ENCODE measurements around the gene PEX26.

Gene PEX26

GRCh38 chr22:18090286-18090685, 12.5 kb downstream of the PEX26 start:
- no peaks in the 10 kb centered on the region for H3K9me3 ChIP-seq (ENCODE audit: control insufficient read depth, low read length)
- H3K27me3 ChIP-seq (ENCODE audit: control insufficient read depth in 1 of 2, insufficient read depth in 1 of 2, low read length in 2 of 2) = no peaks in the 10 kb centered on the region
- H3K4me3 ChIP-seq (ENCODE audit: insufficient read depth in 1 of 2, low read depth in 1 of 2, low read length in 2 of 2) = no peak overlapping the region
- no peak overlapping the region for H2BK15ac ChIP-seq (ENCODE audit: low read depth, poor library complexity, severe bottlenecking)
- H3K79me1 ChIP-seq (replicated peaks; ENCODE audit: low read length, poor library complexity, severe bottlenecking) = peaks cover 19% of the 10 kb centered on the region
- H4K8ac ChIP-seq (ENCODE audit: low read length) = no peak overlapping the region
- no peak overlapping the region for H3K18ac ChIP-seq (ENCODE audit: low read depth in 1 of 2, low read length in 2 of 2)
- no peak for DNase-seq
- H2BK5ac ChIP-seq (ENCODE audit: low read depth, low read length, poor library complexity, severe bottlenecking) = no peak overlapping the region
- H3K4ac ChIP-seq (ENCODE audit: low read depth in 1 of 2, low read length in 2 of 2) = no peak overlapping the region
- peaks cover 12% of the 10 kb centered on the region for H3K4me1 ChIP-seq (ENCODE audit: control insufficient read depth, insufficient read depth, low read depth, low read length)
- no peak overlapping the region for H2BK12ac ChIP-seq (ENCODE audit: low read length in 2 of 2)
- no peak overlapping the region for H3K23ac ChIP-seq (ENCODE audit: low read length in 2 of 2)
- H2AK5ac ChIP-seq (ENCODE audit: low read length, severe bottlenecking) = no peak overlapping the region
- H3K9ac ChIP-seq (ENCODE audit: low read length) = no peak overlapping the region
- H3K36me3 ChIP-seq (ENCODE audit: control insufficient read depth in 1 of 2, insufficient read depth in 2 of 2, low read depth in 1 of 2, low read length in 2 of 2) = peaks cover 40 to 57% of the 10 kb centered on the region in 2 experiments
- no peak overlapping the region for H3K4me2 ChIP-seq (ENCODE audit: low read length, poor library complexity, severe bottlenecking)
- no peak overlapping the region for H3K27ac ChIP-seq (ENCODE audit: low read length, poor library complexity, severe bottlenecking)
- H3K14ac ChIP-seq (ENCODE audit: low read length in 2 of 2) = no peak overlapping the region
- no peak overlapping the region for H2BK120ac ChIP-seq (ENCODE audit: low read depth, low read length)
- no peak overlapping the region for H2AFZ ChIP-seq (ENCODE audit: low read depth, low read length)
- WGBS = 97% methylated on average over 8 of the region's 8 CpGs
- no peak overlapping the region for H4K91ac ChIP-seq (ENCODE audit: low read length)

- Histone ChIP-seq H3K9me3 (ENCODE audit: control insufficient read depth, low read length) (no peaks in the 10 kb centered on the region), H4K91ac (ENCODE audit: low read length) (no peak overlapping the region), H3K4me3 (ENCODE audit: insufficient read depth in 1 of 2, low read depth in 1 of 2, low read length in 2 of 2) (peak overlapping the region in 1 of 2 experiments; percentile 73), H3K27me3 (ENCODE audit: control insufficient read depth in 1 of 2, insufficient read depth in 1 of 2, low read length in 2 of 2) (no peaks in the 10 kb centered on the region), H3K4me2 (ENCODE audit: low read length, poor library complexity, severe bottlenecking) (no peak overlapping the region), H2BK5ac (ENCODE audit: low read depth, low read length, poor library complexity, severe bottlenecking) (no peak overlapping the region), H3K18ac (ENCODE audit: low read depth in 1 of 2, low read length in 2 of 2) (no peak overlapping the region), H3K14ac (ENCODE audit: low read length in 2 of 2) (no peak overlapping the region), H3K79me1 (replicated peaks; ENCODE audit: low read length, poor library complexity, severe bottlenecking) (peaks cover 18% of the 10 kb centered on the region), H2AK5ac (ENCODE audit: low read length, severe bottlenecking) (no peak overlapping the region), H3K36me3 (ENCODE audit: control insufficient read depth in 1 of 2, insufficient read depth in 2 of 2, low read depth in 1 of 2, low read length in 2 of 2) (peaks cover 38 to 52% of the 10 kb centered on the region in 2 experiments), H3K27ac (ENCODE audit: low read length, poor library complexity, severe bottlenecking) (no peak overlapping the region), H3K9ac (ENCODE audit: low read length) (peak overlapping the region; percentile 90), H2BK12ac (ENCODE audit: low read length in 2 of 2) (no peak overlapping the region), H2BK120ac (ENCODE audit: low read depth, low read length) (no peak overlapping the region), H2BK15ac (ENCODE audit: low read depth, poor library complexity, severe bottlenecking) (no peak overlapping the region), H3K23ac (ENCODE audit: low read length in 2 of 2) (no peak overlapping the region), H3K4me1 (ENCODE audit: control insufficient read depth, insufficient read depth, low read depth, low read length) (peaks cover 12% of the 10 kb centered on the region), H3K4ac (ENCODE audit: low read depth in 1 of 2, low read length in 2 of 2) (no peak overlapping the region), H4K8ac (ENCODE audit: low read length) (no peak overlapping the region), H2AFZ (ENCODE audit: low read depth, low read length) (no peak overlapping the region)
- no peak for DNase-seq
- WGBS = 83% methylated on average over 7 of the region's 7 CpGs
Measured at GRCh38 chr22:18091478-18091877, 13.7 kb downstream of the PEX26 start.

- Histone ChIP-seq H3K27me3 (ENCODE audit: control insufficient read depth in 1 of 2, insufficient read depth in 1 of 2, low read length in 2 of 2) (no peaks in the 10 kb centered on the region), H2BK12ac (ENCODE audit: low read length in 2 of 2) (no peak overlapping the region), H3K4me1 (ENCODE audit: control insufficient read depth, insufficient read depth, low read depth, low read length) (peaks cover 12% of the 10 kb centered on the region), H3K79me1 (replicated peaks; ENCODE audit: low read length, poor library complexity, severe bottlenecking) (peaks cover 18% of the 10 kb centered on the region), H2BK5ac (ENCODE audit: low read depth, low read length, poor library complexity, severe bottlenecking) (no peak overlapping the region), H3K14ac (ENCODE audit: low read length in 2 of 2) (no peak overlapping the region), H3K36me3 (ENCODE audit: control insufficient read depth in 1 of 2, insufficient read depth in 2 of 2, low read depth in 1 of 2, low read length in 2 of 2) (peaks cover 35 to 52% of the 10 kb centered on the region in 2 experiments), H2BK120ac (ENCODE audit: low read depth, low read length) (no peak overlapping the region), H4K91ac (ENCODE audit: low read length) (no peak overlapping the region), H3K27ac (ENCODE audit: low read length, poor library complexity, severe bottlenecking) (no peak overlapping the region), H2AK5ac (ENCODE audit: low read length, severe bottlenecking) (no peak overlapping the region), H3K4ac (ENCODE audit: low read depth in 1 of 2, low read length in 2 of 2) (no peak overlapping the region), H3K9me3 (ENCODE audit: control insufficient read depth, low read length) (no peaks in the 10 kb centered on the region), H2AFZ (ENCODE audit: low read depth, low read length) (no peak overlapping the region), H3K23ac (ENCODE audit: low read length in 2 of 2) (no peak overlapping the region), H3K18ac (ENCODE audit: low read depth in 1 of 2, low read length in 2 of 2) (no peak overlapping the region), H2BK15ac (ENCODE audit: low read depth, poor library complexity, severe bottlenecking) (no peak overlapping the region), H3K9ac (ENCODE audit: low read length) (peak overlapping the region; percentile 90), H3K4me3 (ENCODE audit: insufficient read depth in 1 of 2, low read depth in 1 of 2, low read length in 2 of 2) (peak overlapping the region in 1 of 2 experiments; percentile 73), H4K8ac (ENCODE audit: low read length) (no peak overlapping the region), H3K4me2 (ENCODE audit: low read length, poor library complexity, severe bottlenecking) (no peak overlapping the region)
- no peak for DNase-seq
- 90% methylated on average over 20 of the region's 22 CpGs for WGBS
Measured at GRCh38 chr22:18091916-18092526, 14.2 kb downstream of the PEX26 start.

- Histone ChIP-seq H3K18ac (ENCODE audit: low read depth in 1 of 2, low read length in 2 of 2) (no peak overlapping the region), H2BK120ac (ENCODE audit: low read depth, low read length) (no peak overlapping the region), H2BK5ac (ENCODE audit: low read depth, low read length, poor library complexity, severe bottlenecking) (no peak overlapping the region), H2AFZ (ENCODE audit: low read depth, low read length) (no peak overlapping the region), H4K91ac (ENCODE audit: low read length) (no peak overlapping the region), H3K27ac (ENCODE audit: low read length, poor library complexity, severe bottlenecking) (no peak overlapping the region), H2BK15ac (ENCODE audit: low read depth, poor library complexity, severe bottlenecking) (no peak overlapping the region), H3K4me1 (ENCODE audit: control insufficient read depth, insufficient read depth, low read depth, low read length) (peaks cover 5% of the 10 kb centered on the region), H3K36me3 (ENCODE audit: control insufficient read depth in 1 of 2, insufficient read depth in 2 of 2, low read depth in 1 of 2, low read length in 2 of 2) (peaks cover 19 to 36% of the 10 kb centered on the region in 2 experiments), H4K8ac (ENCODE audit: low read length) (no peak overlapping the region), H3K9me3 (ENCODE audit: control insufficient read depth, low read length) (no peaks in the 10 kb centered on the region), H3K79me1 (replicated peaks; ENCODE audit: low read length, poor library complexity, severe bottlenecking) (peaks cover 13% of the 10 kb centered on the region), H3K23ac (ENCODE audit: low read length in 2 of 2) (no peak overlapping the region), H2AK5ac (ENCODE audit: low read length, severe bottlenecking) (no peak overlapping the region), H2BK12ac (ENCODE audit: low read length in 2 of 2) (no peak overlapping the region), H3K27me3 (ENCODE audit: control insufficient read depth in 1 of 2, insufficient read depth in 1 of 2, low read length in 2 of 2) (no peaks in the 10 kb centered on the region), H3K14ac (ENCODE audit: low read length in 2 of 2) (no peak overlapping the region), H3K4ac (ENCODE audit: low read depth in 1 of 2, low read length in 2 of 2) (no peak overlapping the region), H3K4me2 (ENCODE audit: low read length, poor library complexity, severe bottlenecking) (no peak overlapping the region), H3K4me3 (ENCODE audit: insufficient read depth in 1 of 2, low read depth in 1 of 2, low read length in 2 of 2) (no peak overlapping the region), H3K9ac (ENCODE audit: low read length) (no peak overlapping the region)
- DNase-seq = no peak
- 100% methylated on average over 4 of the region's 6 CpGs for WGBS
Measured at GRCh38 chr22:18093661-18094060, 15.9 kb downstream of the PEX26 start.

Measured in mesenchymal stem cell (in vitro differentiated cells and primary cell).